ENCODE data around the gene DNAJC5.
"Not testable (repeated sequence)": the region's sequence is repeated elsewhere in the genome, so short reads cannot be mapped to it uniquely, and the experiment has no call there.

The DNAJC5 gene

DNA sequence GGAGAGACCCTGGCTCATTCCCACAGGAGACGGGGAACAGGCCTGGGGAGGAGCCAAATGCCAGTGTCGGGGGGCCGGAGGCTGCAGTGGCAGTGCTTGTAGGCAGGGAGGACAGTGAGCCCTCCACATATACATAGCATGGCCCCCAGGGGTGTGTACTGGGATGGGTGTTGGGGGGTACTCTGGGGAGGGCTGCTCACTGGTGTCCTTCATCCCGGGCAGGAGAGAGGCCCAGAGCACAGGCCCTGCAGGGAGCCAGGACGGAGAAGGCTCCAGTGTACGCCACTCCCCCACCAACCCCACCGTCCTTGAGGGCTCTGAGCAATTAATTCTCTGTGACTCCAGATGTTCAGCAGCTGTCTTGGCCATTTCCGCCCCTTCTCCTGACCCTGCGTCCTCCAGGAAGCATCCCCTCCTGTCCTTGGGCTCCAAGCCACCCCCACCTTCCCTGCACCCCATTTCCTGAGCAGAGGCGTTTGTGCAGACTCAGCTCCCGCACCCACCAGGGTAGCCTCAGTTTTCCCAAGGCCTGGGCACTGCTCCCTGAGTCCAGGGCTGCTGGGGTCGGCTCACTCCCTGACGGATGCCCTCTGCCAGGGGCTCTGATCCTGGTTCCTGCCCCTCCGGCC lies 37.0 kb upstream of the DNAJC5 start:
- peaks cover 23% of the 10 kb centered on the region for H3K4me1 Mint-ChIP-seq (ENCODE audit: low read depth)
- no peaks in the 10 kb centered on the region for H3K36me3 Mint-ChIP-seq
- H3K9me3 Mint-ChIP-seq (ENCODE audit: low read depth), result no peaks in the 10 kb centered on the region
- no peaks in the 10 kb centered on the region for H3K27me3 Mint-ChIP-seq
- H3K4me3 Mint-ChIP-seq, result peak overlapping the region; percentile 31
- H3K27ac Mint-ChIP-seq, result no peak overlapping the region

DNA sequence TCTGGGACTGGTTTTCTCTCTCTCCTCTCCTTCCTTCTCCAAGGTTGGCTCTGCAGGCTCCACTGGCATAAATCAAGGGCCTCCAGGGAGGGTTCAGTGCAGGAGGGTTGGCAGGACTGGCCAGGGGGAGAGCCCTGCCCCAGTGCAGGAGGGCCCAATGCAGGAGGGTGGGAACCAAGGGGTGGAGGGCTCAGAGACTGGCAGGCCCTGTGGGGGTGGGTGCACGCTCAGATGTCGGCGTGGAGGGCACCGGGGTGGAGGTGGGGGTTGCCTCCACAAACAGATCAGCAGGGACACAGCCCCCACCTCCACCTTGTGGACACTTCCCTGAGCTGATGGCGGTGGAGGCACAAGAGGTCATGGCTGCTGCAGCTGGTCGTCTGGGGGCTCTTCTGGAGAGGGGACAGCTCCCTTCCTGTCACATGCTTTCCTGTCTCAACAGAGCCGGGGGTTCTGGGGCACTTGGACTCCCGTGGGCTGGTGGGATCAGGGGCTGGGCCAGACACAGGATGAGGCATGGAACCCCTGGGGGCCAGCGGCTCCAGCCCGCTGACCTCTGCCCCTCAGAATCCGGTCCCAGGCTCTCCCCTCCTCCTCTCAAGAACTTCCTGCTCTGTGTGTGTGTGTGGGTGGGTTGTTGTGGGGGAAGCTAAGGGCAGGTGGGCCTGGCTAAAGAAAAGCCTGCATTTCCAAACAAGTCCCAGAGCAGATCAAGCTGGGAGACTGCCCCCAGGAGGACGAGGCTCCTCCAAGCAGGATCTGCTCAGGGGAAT lies 36.3 kb upstream of the DNAJC5 start:
- H3K4me1 Mint-ChIP-seq (ENCODE audit: low read depth), result peaks cover 26% of the 10 kb centered on the region
- no peaks in the 10 kb centered on the region for H3K36me3 Mint-ChIP-seq
- no peaks in the 10 kb centered on the region for H3K27me3 Mint-ChIP-seq
- peak overlapping the region; percentile 83 for H3K27ac Mint-ChIP-seq
- H3K4me3 Mint-ChIP-seq, result peak overlapping the region; percentile 66
- no peaks in the 10 kb centered on the region for H3K9me3 Mint-ChIP-seq (ENCODE audit: low read depth)

DNA sequence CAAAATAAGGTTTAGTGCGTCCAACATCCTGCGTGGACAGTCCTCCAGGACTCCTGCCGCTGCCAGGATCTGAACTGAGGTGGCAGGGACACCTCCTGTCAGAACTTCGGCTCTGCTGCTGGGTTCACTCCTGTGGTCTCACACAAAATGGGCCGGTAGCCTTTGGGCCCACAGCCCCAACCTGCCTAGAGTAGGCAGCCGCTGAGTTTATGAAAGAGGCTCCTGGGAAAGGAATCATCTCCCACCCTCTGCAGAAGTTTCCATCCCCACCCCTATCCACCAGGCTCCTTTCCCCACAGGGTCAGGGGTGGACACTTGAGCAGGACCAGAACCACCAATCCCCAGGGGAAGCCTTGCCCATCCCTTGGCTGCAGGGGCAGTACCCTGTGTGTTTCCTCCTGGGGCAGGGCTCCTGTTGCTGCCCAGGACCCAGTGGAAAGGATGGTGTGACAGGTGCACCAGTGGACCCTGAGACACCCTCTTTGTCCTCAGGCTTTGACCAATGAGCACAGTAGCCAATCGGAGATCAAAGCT lies 35.7 kb upstream of the DNAJC5 start:
- Mint-ChIP-seq H3K9me3 (ENCODE audit: low read depth) (no peaks in the 10 kb centered on the region), H3K36me3 (no peaks in the 10 kb centered on the region), H3K27me3 (no peaks in the 10 kb centered on the region), H3K27ac (peak overlapping the region; percentile 83), H3K4me1 (ENCODE audit: low read depth) (peaks cover 30% of the 10 kb centered on the region), H3K4me3 (peak overlapping the region; percentile 66)

DNA sequence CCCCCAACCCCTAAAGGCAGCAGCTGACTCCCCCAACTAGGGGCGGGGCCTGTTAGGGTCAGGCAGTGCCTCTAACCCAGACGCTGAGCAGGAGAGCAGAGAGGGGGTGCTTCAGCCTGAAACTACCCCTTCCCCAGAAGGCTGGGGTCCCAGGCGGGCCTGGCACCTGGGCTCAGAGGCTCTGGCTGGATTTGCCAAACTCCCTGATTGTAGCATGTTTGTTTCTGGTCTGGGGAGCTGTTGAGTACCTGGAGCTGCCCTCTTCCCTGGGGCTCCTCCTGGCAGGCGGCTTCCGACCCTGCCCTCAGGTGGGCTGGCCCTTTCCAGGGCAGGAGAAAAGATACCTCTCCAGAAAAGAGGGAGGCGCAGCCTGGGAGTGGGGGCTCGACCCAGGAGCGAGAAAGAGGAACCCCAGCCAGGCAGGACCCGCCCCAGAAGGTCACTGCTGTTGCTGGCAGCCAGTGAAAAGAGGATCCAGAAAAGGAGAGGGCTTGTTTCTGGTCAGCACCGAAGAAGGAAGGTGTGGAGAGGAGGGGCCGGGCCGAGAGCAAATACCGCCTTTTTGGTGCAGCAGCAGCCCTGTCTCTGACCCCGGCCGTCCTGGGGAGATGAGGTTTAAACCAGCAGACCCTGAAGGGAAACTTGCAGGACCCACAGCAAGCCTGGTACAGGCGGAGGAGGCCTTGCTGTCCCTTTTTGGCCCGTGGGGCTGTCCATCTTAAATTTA lies 34.4 kb upstream of the DNAJC5 start:
- Mint-ChIP-seq H3K9me3 (ENCODE audit: low read depth) (no peaks in the 10 kb centered on the region), H3K4me1 (ENCODE audit: low read depth) (peaks cover 30% of the 10 kb centered on the region), H3K27ac (no peak overlapping the region)

DNA sequence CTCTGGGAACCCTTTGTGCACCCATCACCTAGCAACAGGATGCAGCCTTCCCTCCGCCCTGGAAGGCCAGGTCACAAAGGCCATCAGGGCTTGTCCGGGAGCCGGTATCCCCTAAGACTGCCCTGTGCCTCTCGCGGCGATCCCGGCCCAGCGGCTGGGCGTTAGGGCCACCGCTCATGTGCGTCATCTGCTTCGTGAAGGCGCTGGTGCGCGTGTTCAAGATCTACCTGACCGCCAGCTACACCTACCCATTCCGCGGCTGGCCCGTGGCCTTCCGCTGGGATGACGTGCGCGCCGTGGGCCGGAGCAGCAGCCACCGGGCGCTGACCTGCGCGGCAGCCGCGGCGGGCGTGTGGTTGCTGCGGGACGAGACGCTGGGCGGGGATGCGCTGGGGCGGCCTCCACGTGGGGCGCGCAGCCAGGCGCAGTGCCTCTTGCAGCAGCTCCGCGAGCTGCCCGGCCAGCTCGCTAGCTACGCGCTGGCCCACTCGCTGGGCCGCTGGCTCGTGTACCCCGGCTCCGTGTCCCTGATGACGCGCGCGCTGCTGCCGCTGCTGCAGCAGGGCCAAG lies 33.5 kb upstream of the DNAJC5 start, which contains the start of gene ABHD16B:
Gene ABHD16B, plus strand, starts transcription at position 134 of the 570 bp plus-strand sequence. Its CDS starts 43 bp downstream, at position 177.
- no peaks in the 10 kb centered on the region for H3K9me3 Mint-ChIP-seq (ENCODE audit: low read depth)
- no peak within 1 kb of the TSS for H3K27ac Mint-ChIP-seq
- peaks cover 36% of the 10 kb centered on the region for H3K4me1 Mint-ChIP-seq (ENCODE audit: low read depth)
- no peaks in the 10 kb centered on the region for H3K36me3 Mint-ChIP-seq
- no peak within 1 kb of the TSS for H3K4me3 Mint-ChIP-seq
- no peaks in the 10 kb centered on the region for H3K27me3 Mint-ChIP-seq

More for the DNA sequence above, 34.4 kb upstream of the DNAJC5 start:
- Mint-ChIP-seq H3K27me3 (no peaks in the 10 kb centered on the region), H3K4me3 (no peak overlapping the region), H3K36me3 (no peaks in the 10 kb centered on the region)

DNA sequence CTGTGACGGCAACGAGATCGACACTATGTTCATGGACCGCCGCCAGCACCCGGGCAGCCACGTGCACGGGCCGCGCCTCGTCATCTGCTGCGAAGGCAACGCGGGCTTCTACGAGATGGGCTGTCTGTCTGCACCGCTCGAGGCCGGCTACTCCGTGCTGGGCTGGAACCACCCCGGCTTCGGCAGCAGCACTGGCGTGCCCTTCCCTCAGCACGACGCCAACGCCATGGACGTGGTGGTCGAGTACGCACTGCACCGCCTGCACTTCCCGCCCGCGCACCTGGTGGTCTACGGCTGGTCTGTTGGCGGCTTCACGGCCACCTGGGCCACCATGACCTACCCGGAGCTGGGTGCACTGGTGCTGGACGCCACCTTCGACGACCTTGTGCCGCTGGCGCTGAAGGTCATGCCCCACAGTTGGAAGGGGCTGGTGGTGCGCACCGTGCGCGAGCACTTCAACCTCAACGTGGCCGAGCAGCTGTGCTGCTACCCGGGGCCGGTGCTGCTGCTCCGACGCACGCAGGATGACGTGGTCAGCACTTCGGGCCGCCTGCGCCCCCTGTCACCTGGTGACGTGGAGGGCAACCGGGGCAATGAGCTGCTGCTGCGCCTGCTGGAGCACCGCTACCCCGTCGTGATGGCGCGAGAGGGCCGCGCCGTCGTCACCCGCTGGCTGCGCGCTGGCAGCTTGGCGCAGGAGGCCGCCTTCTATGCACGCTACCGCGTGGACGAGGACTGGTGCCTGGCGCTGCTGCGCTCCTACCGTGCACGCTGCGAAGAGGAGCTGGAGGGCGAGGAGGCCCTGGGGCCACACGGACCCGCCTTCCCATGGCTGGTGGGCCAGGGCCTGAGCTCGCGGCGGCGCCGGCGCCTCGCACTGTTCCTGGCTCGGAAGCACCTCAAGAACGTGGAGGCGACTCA lies 32.7 kb upstream of the DNAJC5 start:
- H3K27me3 Mint-ChIP-seq, result no peaks in the 10 kb centered on the region
- no peak overlapping the region for H3K4me3 Mint-ChIP-seq
- no peaks in the 10 kb centered on the region for H3K9me3 Mint-ChIP-seq (ENCODE audit: low read depth)
- no peak overlapping the region for H3K27ac Mint-ChIP-seq
- no peaks in the 10 kb centered on the region for H3K36me3 Mint-ChIP-seq
- H3K4me1 Mint-ChIP-seq (ENCODE audit: low read depth), result peaks cover 33% of the 10 kb centered on the region

DNA sequence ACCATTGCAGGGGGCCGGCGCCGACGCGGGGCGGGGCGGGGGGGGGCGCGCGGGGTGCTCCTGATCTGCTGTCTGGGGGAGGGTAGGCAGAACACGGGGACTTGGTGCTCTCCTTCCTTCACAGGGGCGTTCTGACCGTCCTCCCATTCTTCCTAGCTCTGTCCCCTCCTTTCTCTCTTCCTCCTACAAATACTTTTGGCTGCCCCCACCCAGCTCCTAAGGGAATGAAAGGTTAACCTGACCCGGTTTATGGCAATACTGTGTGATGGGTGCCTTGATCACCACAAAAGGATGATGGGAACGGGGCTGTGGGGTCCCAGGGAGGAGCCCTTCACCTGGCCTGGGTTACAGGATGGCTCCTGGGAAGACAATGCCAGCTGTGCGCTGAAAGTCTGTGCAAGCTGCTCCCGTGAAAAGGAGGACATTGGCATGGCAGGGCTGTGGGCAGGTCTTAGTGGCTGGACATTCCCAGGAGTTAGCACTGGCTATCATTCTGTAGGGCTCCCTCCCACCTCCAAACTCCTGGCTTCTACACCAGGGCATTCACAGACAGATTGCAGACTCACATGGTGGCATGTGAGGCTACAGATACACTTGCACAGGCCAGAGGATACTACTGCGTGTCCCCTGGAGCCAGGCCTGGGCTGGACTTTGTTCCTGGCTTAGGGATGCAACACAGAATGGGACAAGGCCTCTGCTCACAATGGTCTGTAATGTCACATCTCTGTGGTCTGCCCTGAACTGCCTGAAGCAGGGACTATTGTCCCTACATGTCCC lies 31.7 kb upstream of the DNAJC5 start:
- Mint-ChIP-seq H3K4me1 (ENCODE audit: low read depth) (peaks cover 34% of the 10 kb centered on the region), H3K36me3 (peaks cover under 1% of the 10 kb centered on the region), H3K4me3 (peak overlapping the region; percentile 93), H3K27me3 (no peaks in the 10 kb centered on the region), H3K27ac (peak overlapping the region; percentile 97), H3K9me3 (ENCODE audit: low read depth) (no peaks in the 10 kb centered on the region)

DNA sequence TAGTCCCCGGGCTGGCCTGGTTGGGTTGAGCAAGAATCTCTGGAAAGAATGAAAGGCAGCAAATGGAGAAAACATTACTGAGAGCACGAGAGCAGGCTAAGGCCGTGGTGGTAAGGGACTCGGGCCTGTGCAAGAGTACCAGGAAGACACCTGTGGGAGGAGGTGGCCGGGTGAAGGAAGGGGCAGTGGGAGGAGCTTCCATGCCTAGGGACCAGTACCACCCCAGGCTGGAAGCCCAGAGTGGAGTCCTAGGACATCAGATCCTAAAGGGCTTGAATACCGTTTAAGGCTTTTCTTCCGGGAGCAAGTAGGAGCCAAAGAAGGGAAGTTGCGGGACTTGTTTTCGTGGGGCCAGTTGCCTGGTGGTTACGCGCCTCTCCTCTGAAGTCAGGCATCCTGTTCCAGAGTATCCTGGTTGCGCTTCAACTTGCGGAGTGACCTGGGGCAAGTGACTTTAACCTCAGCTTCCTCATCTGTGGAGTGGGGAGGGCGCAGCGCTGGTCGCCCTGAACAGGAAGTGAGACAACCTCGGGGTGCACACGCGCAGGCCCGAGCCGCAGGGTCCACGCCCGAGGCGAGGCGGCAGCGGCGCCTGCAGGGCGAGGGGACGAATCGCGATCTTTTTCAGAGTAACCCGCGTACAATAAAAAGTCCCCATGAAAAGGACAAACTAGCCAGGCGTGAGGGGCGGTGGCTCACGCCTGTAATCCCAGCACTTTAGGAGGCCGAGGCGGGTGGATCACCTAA lies 31.0 kb upstream of the DNAJC5 start:
- H3K27me3 Mint-ChIP-seq, result no peaks in the 10 kb centered on the region
- peak overlapping the region; percentile 97 for H3K27ac Mint-ChIP-seq
- H3K4me1 Mint-ChIP-seq (ENCODE audit: low read depth), result peaks cover 29% of the 10 kb centered on the region
- H3K9me3 Mint-ChIP-seq (ENCODE audit: low read depth), result no peaks in the 10 kb centered on the region
- H3K36me3 Mint-ChIP-seq, result peaks cover 3% of the 10 kb centered on the region
- peak overlapping the region; percentile 93 for H3K4me3 Mint-ChIP-seq

DNA sequence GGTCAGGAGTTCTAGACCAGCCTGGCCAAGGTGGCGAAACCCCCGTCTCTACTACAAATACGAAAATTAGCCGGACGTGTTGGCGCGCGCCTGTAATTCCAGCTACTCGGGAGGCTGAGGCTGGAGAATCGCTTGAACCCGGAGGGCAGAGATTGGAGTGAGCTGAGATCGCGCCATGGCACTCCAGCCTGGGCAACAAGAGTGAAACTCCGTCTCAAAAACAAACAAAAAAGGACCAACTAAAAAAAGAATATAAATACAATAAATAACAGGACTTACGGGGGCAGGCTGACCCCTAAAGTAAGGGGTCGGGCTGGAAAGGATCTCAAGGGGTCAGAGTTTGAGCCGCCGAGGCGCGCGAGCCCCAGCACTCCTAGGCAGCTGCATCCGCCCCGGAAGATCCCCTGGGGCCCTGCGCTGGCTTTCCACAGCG lies 30.4 kb upstream of the DNAJC5 start:
- peaks cover 3% of the 10 kb centered on the region for H3K36me3 Mint-ChIP-seq
- no peaks in the 10 kb centered on the region for H3K9me3 Mint-ChIP-seq (ENCODE audit: low read depth)
- H3K27me3 Mint-ChIP-seq, result no peaks in the 10 kb centered on the region
- peak overlapping the region; percentile 97 for H3K27ac Mint-ChIP-seq
- H3K4me1 Mint-ChIP-seq (ENCODE audit: low read depth), result peaks cover 25% of the 10 kb centered on the region
- H3K4me3 Mint-ChIP-seq, result peak overlapping the region; percentile 93

DNA sequence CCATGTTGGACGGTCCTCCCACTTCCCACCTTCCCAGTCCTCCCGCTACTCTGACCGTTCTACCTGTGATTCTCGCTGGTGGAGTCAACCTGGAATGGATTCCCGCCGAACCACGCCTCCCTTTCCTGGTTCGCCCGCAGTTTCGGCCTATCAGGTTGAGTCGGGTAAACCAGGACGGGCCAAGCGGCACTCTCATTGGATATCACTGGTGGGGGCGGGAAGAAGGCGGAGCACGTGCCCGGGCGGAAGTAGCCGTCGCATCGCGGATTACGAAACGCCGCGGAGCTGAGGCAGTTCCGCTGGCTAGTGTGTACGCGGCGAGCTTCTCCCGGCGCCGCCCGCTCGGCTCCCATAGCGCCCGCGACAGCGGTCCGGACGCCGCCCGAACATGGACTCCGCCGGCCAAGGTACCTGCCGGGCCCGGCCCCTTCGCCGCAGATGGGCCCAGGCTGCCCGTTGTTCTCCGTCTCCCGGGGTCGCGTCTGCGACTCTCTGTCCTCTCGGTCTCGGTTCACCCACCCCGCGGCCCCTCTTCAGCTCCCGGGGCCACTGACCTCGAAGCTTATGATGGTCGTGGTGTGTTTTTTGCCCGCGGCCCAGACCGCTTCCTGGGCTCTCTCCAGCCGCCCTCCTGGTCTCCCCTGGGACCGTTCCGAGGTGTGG lies 29.8 kb upstream of the DNAJC5 start, which contains the start of gene TPD52L2:
Gene TPD52L2, plus strand, starts transcription at position 293 of the 663 bp plus-strand sequence. Its CDS starts 96 bp downstream, at position 389.
- no peaks in the 10 kb centered on the region for H3K27me3 Mint-ChIP-seq
- H3K4me3 Mint-ChIP-seq, result peak within 1 kb of the TSS; percentile 93
- peak within 1 kb of the TSS; percentile 97 for H3K27ac Mint-ChIP-seq
- no peaks in the 10 kb centered on the region for H3K9me3 Mint-ChIP-seq (ENCODE audit: low read depth)
- H3K36me3 Mint-ChIP-seq, result peaks cover 3% of the 10 kb centered on the region
- H3K4me1 Mint-ChIP-seq (ENCODE audit: low read depth), result peaks cover 24% of the 10 kb centered on the region

DNA sequence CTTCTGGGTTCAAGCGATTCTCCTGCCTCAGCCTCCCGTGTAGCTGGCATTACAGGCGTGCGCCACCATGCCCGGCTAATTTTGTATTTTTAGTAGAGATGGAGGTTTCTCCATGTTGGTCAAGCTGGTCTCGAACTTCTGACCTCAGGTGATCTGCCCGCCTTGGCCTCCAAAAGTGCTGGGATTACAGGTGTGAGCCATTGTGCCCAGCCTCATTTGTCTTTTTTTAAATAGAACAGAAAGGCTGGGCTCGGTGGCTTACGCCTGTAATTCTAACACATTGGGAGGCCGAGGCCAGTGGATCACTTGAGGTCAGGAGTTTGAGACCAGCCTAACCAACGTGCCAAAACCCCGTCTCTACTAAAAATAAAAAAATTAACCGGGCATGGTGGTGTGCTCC lies 27.9 kb upstream of the DNAJC5 start:
- not testable (repeated sequence) for H3K27ac Mint-ChIP-seq; H3K9me3 Mint-ChIP-seq (ENCODE audit: low read depth); H3K27me3 Mint-ChIP-seq; H3K36me3 Mint-ChIP-seq
- Mint-ChIP-seq H3K4me3 (peak overlapping the region; percentile 49), H3K4me1 (ENCODE audit: low read depth) (peaks cover 24% of the 10 kb centered on the region)

DNA sequence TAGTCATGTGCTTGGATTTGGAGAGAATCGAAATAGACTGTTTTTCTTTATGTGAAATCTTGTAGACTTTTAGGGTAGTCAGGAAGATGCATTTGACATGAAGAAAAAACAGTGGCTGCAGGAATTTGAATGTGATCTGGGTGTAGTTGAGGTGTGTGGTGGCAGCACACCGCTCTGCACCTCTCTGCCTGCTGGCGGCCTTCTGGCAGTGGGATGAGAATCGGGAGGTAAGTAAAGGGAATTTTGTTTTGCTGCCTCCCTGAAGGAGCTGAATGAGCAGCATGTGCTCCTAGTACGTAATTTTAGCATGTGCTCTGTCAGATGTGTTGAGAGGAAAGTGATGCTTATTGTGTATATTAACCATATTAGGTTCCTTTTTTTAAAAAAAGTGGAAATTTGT lies 26.7 kb upstream of the DNAJC5 start:
- Mint-ChIP-seq H3K36me3 (peaks cover 3% of the 10 kb centered on the region), H3K27ac (no peak overlapping the region), H3K9me3 (ENCODE audit: low read depth) (no peaks in the 10 kb centered on the region), H3K4me1 (ENCODE audit: low read depth) (peaks cover 22% of the 10 kb centered on the region), H3K27me3 (no peaks in the 10 kb centered on the region), H3K4me3 (peak overlapping the region; percentile 32)
